Activated CD8-positive, alpha-beta T cell treated with anti-CD3 and anti-CD28 coated beads for 36 hours (primary cell): Measurements from ENCODE around the gene ACTN1. TPM values are rescaled to one million over a fixed set of nuclear protein-coding genes. Genes with fewer than 3 reads are reported as not detected.
A peak's percentile ranks its signal among the peaks of the same experiment; 100 is the strongest.

ENCODE experiments used
- ATAC-seq: fragments of 200-7000 bp; cut with Tn5 transposase; one replicate; pipeline ENCODE4 v1.10.0; 2021; ENCODE audit warnings: mild to moderate bottlenecking, moderate library complexity
- CTCF ChIA-PET: fragments of 350-600 bp; sonication (Branson Sonifier 250); formaldehyde crosslinking; loops from one replicate; lab custom pipeline; 2021; ENCODE audit warnings: antibody characterized with exemption; lab: Charles Lee
- POLR2A ChIA-PET: fragments of 350-600 bp; sonication (Branson Sonifier 250); formaldehyde crosslinking; loops from one replicate; lab custom pipeline; 2021; ENCODE audit warnings: antibody characterized with exemption; lab: Charles Lee
- DNase-seq: peaks from one replicate; pipeline ENCODE4 v3.0.0-alpha.2; 2020
- H3K27ac Mint-ChIP-seq: one replicate; pipeline ENCODE4 v1.8.0; 2021; ENCODE audit warnings: mild to moderate bottlenecking, mixed read lengths
- H3K27me3 Mint-ChIP-seq: one replicate; pipeline ENCODE4 v1.8.0; 2021; ENCODE audit warnings: mixed read lengths
- H3K36me3 Mint-ChIP-seq: one replicate; pipeline ENCODE4 v1.8.0; 2021; ENCODE audit warnings: low read depth, mixed read lengths
- H3K4me1 Mint-ChIP-seq: one replicate; pipeline ENCODE4 v1.8.0; 2021; ENCODE audit warnings: low read depth, mixed read lengths
- H3K4me3 Mint-ChIP-seq: one replicate; pipeline ENCODE4 v1.8.0; 2021; ENCODE audit warnings: mild to moderate bottlenecking, moderate library complexity, mixed read lengths
- H3K9me3 Mint-ChIP-seq: one replicate; pipeline ENCODE4 v1.8.0; 2021; ENCODE audit warnings: mixed read lengths
- CTCF ChIP-seq: fragments of 200-600 bp; IDR thresholded peaks from one replicate; pipeline ENCODE4 v1.8.0; 2022; ENCODE audit warnings: antibody characterized with exemption, mild to moderate bottlenecking
- intact Hi-C: fragments of 100-400 bp; cut with micrococcal nuclease; formaldehyde crosslinking; loops from one replicate; pipeline ENCODE4 v1.10.0; 2022
- total RNA-seq, 2 experiments: library from RNA; stranded (reverse); gene quantifications; one replicate each; pipeline ENCODE4 v1.2.3, GENCODE V29; 2021

ACTN1 gene
- total RNA-seq, 2 experiments from 2014 or later = 214 TPM

GRCh38 chr14:68947802-68948201, 31.3 kb downstream of the ACTN1 start:
- Mint-ChIP-seq H3K4me3 (no peak overlapping the region), H3K27ac (peak overlapping the region; percentile 77), H3K9me3 (no peaks in the 10 kb centered on the region), H3K36me3 (peaks cover 25% of the 10 kb centered on the region), H3K27me3 (no peaks in the 10 kb centered on the region), H3K4me1 (peaks cover 86% of the 10 kb centered on the region)
- DNase-seq (no peak), ATAC-seq (no peak)
- ChIA-PET POLR2A (interaction anchor here (1.0 to 2.4 kb wide), 4 partner anchors 9 to 143 kb away, joined by 3 to 6 read pairs (median 4); no protein-coding TSS in a partner anchor), CTCF (interaction anchor here (0.8 to 2.3 kb wide), 4 partner anchors 8 to 36 kb away, joined by 3 to 10 read pairs (median 4); no protein-coding TSS in a partner anchor)
- intact Hi-C loops = no loop called here
- no peak for TF ChIP-seq CTCF

- Mint-ChIP-seq H3K36me3 (peaks cover 17% of the 10 kb centered on the region), H3K27me3 (no peaks in the 10 kb centered on the region), H3K4me3 (no peak overlapping the region), H3K27ac (peak overlapping the region; percentile 77), H3K9me3 (no peaks in the 10 kb centered on the region), H3K4me1 (peaks cover 84% of the 10 kb centered on the region)
- CTCF ChIA-PET = interaction anchor here (1.6 to 1.9 kb wide), 2 partner anchors 8 to 10 kb away, joined by 4 to 6 read pairs; no protein-coding TSS in a partner anchor
- intact Hi-C loops = no loop called here
- DNase-seq (no peak), ATAC-seq (no peak)
- POLR2A ChIA-PET = interaction anchor here (0.7 to 1.6 kb wide), 3 partner anchors 9 to 23 kb away, joined by 3 to 6 read pairs (median 3); no protein-coding TSS in a partner anchor
- no peak for TF ChIP-seq CTCF
Measured at GRCh38 chr14:68946489-68946822, 32.6 kb downstream of the ACTN1 start.

GRCh38 chr14:68945585-68946488, 33.3 kb downstream of the ACTN1 start:
- H3K4me1 Mint-ChIP-seq = peaks cover 82% of the 10 kb centered on the region
- H3K36me3 Mint-ChIP-seq = peaks cover 11% of the 10 kb centered on the region
- ChIA-PET POLR2A (interaction anchor here (0.7 to 1.6 kb wide), 5 partner anchors 10 to 34 kb away, joined by 3 to 6 read pairs (median 3); no protein-coding TSS in a partner anchor), CTCF (interaction anchor here (1.1 to 1.8 kb wide), 4 partner anchors 9 to 144 kb away, joined by 3 to 7 read pairs (median 4); no protein-coding TSS in a partner anchor)
- no peak overlapping the region for H3K4me3 Mint-ChIP-seq
- ATAC-seq (peak; percentile 74), DNase-seq (peak; percentile 71)
- peak overlapping the region; percentile 77 for H3K27ac Mint-ChIP-seq
- H3K27me3 Mint-ChIP-seq = no peaks in the 10 kb centered on the region
- intact Hi-C loops = no loop called here
- no peak for TF ChIP-seq CTCF
- H3K9me3 Mint-ChIP-seq = no peaks in the 10 kb centered on the region

GRCh38 chr14:68945190-68945584, 33.9 kb downstream of the ACTN1 start:
- Mint-ChIP-seq H3K27me3 (no peaks in the 10 kb centered on the region), H3K4me1 (peaks cover 84% of the 10 kb centered on the region), H3K36me3 (peaks cover 8% of the 10 kb centered on the region), H3K9me3 (no peaks in the 10 kb centered on the region), H3K4me3 (no peak overlapping the region), H3K27ac (peak overlapping the region; percentile 77)
- ChIA-PET CTCF (interaction anchor here (1.1 to 1.8 kb wide), 4 partner anchors 10 to 145 kb away, joined by 3 to 7 read pairs (median 4); no protein-coding TSS in a partner anchor), POLR2A (interaction anchor here (0.7 to 1.6 kb wide), 4 partner anchors 9 to 35 kb away, joined by 3 to 6 read pairs (median 4); no protein-coding TSS in a partner anchor)
- no peak for DNase-seq
- intact Hi-C loops = no loop called here
- no peak for TF ChIP-seq CTCF
- no peak for ATAC-seq
